Measurements from ENCODE around the gene NPNT.

Gene NPNT

DNA sequence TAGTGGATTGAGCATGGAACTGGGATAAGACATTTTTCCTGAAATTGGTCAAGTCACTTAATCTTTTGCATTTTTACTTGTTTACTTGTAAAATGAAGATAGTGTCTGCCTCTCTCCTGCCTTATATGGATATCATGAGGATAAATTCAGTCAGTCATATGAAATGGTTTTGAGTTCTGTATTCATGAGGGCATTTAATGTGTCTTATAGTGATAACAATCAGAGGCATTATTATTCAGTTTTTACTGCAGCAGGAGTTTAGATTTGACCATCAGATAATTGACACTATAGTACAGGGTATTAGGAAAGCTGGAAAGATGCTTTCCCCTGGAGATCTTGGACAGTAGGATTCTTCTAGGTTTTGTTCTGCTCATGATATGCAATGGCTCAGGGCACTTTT, 26.0 kb downstream of the NPNT start:
- no peak for DNase-seq

GRCh38 chr4:105923497-105924238, 28.4 kb downstream of the NPNT start:
- no peak for DNase-seq

- no peak for DNase-seq
These were observed 29.1 kb downstream of the NPNT start for GRCh38 chr4:105924341-105924740.

- no peak for DNase-seq
These were observed 35.4 kb downstream of the NPNT start for GRCh38 chr4:105930698-105931097.

- DNase-seq = no peak
These were observed 37.8 kb downstream of the NPNT start for GRCh38 chr4:105933083-105933482.

DNA sequence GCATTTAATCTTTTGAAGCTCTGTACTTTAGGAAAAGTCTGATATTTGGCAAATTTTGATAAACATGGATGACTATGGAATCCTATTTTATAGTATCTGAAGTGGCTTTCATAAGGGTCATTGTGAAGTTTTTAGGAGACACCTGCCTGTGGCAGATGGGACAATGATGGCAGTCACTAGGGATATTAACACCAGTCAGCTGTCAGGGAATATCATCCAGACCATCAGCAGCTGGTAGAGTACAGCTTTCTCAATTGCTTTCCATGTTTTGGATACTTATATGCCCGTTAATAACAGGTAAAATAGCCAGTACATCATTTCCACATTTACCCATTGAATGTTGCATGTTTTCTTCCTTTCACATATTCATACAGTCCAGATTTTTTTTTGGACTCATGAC, 39.1 kb downstream of the NPNT start:
- DNase-seq = no peak

DNA sequence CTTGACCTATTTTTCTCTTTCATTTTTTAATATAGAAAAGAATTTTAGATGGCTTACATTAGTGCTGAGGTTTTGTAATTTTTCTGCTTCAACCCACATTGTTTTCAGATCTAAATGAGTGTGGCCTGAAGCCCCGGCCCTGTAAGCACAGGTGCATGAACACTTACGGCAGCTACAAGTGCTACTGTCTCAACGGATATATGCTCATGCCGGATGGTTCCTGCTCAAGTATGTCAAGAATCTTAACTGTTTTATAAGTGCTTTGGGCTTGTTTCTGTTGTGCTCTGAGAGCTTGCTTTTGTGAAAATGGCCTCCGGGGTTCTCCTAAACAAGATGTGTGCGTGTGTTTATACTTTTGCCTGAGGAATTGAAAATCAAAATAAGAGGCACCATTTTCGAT, 41.6 kb downstream of the NPNT start:
- no peak for DNase-seq

DNA sequence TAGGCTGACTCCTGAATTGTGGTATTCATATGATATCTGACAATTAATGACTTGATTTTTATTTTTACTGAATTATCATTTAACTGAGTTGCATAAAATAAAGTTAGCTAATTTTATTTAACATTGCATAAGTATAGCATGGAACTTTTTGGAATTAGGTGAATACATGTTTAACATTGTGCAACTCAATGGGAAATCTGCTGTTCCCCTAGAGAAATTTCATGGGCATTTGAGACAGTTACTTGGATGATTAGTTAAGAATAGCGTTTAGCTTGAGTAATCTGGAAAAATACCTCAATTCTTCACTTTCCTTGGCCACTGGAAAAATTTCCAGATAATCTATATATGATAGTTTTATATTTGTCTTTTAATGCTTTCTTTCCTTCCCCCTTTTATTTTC, 42.5 kb downstream of the NPNT start:
- DNase-seq = no peak

- no peak for DNase-seq
These were observed 48.0 kb downstream of the NPNT start for GRCh38 chr4:105943234-105943633.

DNA sequence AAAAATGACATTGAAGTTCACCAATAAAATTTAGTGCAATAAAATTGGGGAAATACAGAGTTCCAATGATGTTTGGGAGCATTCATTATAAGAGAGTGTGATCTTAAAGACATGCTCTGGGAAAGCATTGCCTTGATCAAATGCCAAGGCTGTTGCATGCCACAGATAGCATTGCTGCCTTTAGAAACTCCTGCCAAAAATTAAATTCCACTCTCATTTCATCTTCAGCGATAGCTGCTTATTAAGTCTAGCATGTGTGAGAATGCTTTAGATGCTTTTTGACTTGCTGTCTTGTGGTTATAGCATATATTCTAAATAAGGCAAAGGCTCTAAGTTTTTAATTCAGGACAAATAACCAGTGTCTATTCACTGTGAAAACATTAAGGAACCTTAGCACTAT, 49.3 kb downstream of the NPNT start:
- no peak for DNase-seq

DNA sequence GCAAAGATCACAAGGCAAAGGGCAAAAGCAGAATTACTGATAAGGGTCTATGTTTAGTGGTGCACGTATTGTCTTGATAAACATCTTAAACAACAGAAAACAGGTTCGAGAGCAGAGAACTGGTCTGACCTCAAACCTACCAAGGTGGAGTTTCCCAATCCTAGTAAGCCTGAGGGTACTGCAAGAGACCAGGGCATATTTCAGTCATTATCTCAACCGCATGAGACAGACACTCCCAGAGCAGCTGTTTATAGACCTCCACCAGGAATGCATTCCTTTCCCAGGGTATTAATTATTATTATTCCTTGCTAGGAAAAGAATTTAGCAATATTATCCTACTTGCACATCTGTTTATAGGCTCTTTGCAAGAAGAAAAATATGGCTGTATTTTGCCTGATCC, 51.5 kb downstream of the NPNT start:
- no peak for DNase-seq

GRCh38 chr4:105950701-105951100, 55.4 kb downstream of the NPNT start:
- no peak for DNase-seq

- no peak for DNase-seq
These were observed 55.9 kb downstream of the NPNT start for GRCh38 chr4:105951198-105951597.

DNA sequence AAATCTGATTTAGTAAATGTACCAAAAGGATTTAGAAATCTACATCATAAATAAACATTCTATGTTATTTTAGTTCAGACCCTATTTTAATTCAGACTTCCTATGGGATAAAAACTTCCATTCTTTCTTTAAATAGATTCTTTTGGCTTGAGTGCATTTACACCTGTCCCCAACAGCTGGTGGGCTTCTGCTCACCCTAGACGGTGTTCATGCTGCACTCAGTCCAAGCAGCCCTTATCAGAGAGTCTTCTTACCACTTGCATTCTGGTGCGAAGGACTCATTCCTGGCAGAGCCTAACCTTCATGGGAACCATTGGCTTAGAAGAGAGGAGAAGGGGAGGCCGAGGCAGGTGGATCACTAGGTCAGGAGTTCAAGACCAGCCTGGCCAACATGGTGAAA, 57.3 kb downstream of the NPNT start:
- no peak for DNase-seq

DNA sequence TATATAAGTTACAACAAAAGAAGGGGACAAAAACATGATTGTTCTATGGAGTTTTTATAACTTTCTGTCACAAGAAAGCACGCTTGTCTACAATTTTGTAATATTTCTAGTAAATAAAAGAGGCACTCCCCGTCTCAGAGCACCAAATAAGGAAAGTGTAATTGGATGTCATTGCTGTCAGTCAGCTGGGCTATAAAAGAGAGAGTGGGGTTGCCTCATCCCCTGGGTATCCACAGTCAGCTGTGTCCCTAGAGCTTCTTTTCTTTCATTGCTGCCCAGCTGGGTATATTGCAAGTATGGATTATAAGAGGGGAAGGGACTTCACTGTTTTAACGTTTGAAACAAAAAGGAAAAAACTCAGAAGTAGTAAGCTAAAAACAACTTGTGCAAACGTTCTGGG, 61.3 kb downstream of the NPNT start:
- DNase-seq = no peak

- no peak for DNase-seq
These were observed 62.4 kb downstream of the NPNT start for GRCh38 chr4:105957680-105958079.

DNA sequence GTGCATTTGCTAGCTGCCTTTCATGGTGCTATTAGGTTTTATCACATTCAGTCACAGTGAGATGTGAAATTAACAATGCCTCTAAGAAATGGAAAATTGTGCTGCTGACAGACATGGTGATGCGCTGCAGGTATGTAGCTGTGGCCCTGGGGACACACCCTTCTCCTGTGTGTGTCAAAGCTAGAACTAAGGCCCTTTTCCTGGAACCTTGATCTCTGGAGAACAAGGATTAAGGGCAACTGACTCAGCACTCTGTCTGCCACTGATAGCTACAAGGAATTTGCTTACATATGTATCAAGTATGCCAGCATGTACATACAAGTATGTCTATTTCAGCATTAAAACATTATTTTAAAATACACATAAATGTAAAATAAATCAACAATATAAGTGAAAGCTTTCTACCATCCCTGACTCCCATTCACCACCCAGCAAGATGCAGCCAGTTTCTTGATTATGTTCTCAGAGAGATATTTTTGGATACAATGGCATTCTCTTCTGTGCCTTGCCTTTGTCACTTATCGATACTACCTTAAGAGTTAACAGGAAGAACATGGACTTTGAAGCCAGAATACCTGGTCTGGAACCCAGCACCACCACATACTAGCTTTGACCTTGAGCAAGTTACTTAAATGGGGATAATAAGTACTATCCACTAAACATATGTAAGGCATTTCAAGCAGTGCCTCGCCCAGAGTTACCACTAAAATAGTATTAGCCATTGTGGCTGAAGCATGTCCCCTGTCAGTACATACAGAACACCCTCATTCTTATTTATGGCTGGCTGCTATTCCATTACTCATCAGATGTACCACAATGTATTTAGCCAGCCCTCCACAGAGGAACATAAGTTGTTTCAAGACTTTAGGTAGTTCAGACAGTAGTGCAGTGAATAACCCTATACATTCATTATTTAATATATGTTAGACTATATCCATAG, 68.5 kb downstream of the NPNT start:
- DNase-seq = no peak

GRCh38 chr4:105965183-105965800, 70.0 kb downstream of the NPNT start:
- no peak for DNase-seq

- DNase-seq = no peak
These were observed 70.8 kb downstream of the NPNT start for GRCh38 chr4:105966051-105966450.

DNA sequence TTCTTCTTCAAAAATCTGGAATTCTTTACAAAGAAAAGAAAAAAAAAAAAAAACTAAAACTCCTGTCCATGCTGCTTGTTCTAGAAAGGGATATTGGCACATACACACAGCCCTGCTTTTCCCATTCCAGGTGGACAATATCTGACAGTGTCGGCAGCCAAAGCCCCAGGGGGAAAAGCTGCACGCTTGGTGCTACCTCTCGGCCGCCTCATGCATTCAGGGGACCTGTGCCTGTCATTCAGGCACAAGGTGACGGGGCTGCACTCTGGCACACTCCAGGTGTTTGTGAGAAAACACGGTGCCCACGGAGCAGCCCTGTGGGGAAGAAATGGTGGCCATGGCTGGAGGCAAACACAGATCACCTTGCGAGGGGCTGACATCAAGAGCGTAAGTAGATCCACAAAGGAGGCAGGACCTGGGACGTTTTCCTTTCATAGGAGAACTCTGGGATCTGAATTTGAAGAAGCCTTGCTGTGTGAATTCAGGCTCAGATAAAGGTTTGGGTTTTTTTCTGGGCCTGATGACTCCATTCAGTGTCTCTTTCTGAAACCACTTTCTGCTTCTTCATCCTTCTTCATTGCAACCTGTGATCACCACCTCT, 71.9 kb downstream of the NPNT start:
- no peak for DNase-seq

DNA sequence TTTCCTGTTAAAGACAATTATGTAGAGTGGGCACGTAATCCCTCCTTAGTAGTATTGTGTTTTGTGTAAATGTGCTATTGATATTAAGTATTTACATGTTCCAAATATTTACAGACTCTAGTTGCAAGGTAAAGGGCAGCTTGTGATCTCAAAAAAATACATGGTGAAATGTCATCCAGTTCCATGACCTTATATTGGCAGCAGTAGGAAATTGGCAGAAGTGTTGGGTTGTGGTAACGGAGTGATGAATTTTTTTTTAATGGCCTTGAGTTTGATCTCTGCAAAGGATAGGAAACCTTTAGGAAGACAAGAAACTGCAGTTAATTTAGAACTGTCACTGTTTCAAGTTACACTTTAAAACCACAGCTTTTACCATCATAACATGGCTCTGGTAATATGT, 74.3 kb downstream of the NPNT start:
- DNase-seq = no peak

GRCh38 chr4:105970371-105970770, 75.1 kb downstream of the NPNT start:
- no peak for DNase-seq

- DNase-seq = no peak
These were observed 75.8 kb downstream of the NPNT start for GRCh38 chr4:105971036-105971435.
